Bronchial epithelial cell (primary cell): ENCODE results near the gene BRD4. TPM values are rescaled to one million over a fixed set of nuclear protein-coding genes. Genes with fewer than 3 reads are reported as not detected.

Experiments used
- DNase-seq: peaks from one replicate; pipeline ENCODE4 v3.0.0-alpha.2; 2010; ENCODE audit warnings: low read depth
- FAIRE-seq: peaks from 2 replicates; lab custom pipeline; 2011; peaks lifted over from hg19 to GRCh38; lab: Jason Lieb, UNC
- H3K27me3 ChIP-seq: 2 replicates; pipeline ENCODE4 v1.5.1; 2011; ENCODE audit warnings: low read length; ENCODE audit not compliant: control insufficient read depth, insufficient read depth
- H3K36me3 ChIP-seq: 2 replicates; pipeline ENCODE4 v1.5.1; 2011; ENCODE audit warnings: low read length; ENCODE audit not compliant: control insufficient read depth, insufficient read depth
- H3K4me3 ChIP-seq: 2 replicates; pipeline ENCODE4 v1.5.1; 2011; ENCODE audit warnings: mild to moderate bottlenecking, low read depth, low read length, control low read depth
- CTCF ChIP-seq: IDR thresholded peaks from 2 replicates; pipeline ENCODE4 v1.5.1; 2011; ENCODE audit warnings: mild to moderate bottlenecking, moderate library complexity, low read length, control low read depth, inconsistent platforms; ENCODE audit not compliant: insufficient read depth, severe bottlenecking
- total RNA-seq: library from RNA; depleted of rRNA; stranded (reverse); fragments of >200 nt; gene quantifications from 2 replicates; pipeline ENCODE4 v1.2.1, GENCODE V29; 2014

Gene BRD4
- total RNA-seq, 1 donor from 2014 or later = 12.1 TPM

GRCh38 chr19:15227261-15227660 is 105.1 kb downstream of the BRD4 start:
- no peak overlapping the region for H3K4me3 ChIP-seq
- no peak for TF ChIP-seq CTCF
- no peaks in the 10 kb centered on the region for H3K36me3 ChIP-seq
- peaks cover 3% of the 10 kb centered on the region for H3K27me3 ChIP-seq
- FAIRE-seq (no peak), DNase-seq (no peak)

- DNase-seq (no peak), FAIRE-seq (no peak)
- H3K27me3 ChIP-seq = no peaks in the 10 kb centered on the region
- no peak for TF ChIP-seq CTCF
- no peaks in the 10 kb centered on the region for H3K36me3 ChIP-seq
- no peak overlapping the region for H3K4me3 ChIP-seq
Measured at GRCh38 chr19:15225760-15226159, 106.6 kb downstream of the BRD4 start.

GRCh38 chr19:15223649-15224361 is 108.5 kb downstream of the BRD4 start:
- no peak for FAIRE-seq
- TF ChIP-seq CTCF = no peak
- no peak for DNase-seq
- Histone ChIP-seq H3K27me3 (no peaks in the 10 kb centered on the region), H3K4me3 (peak overlapping the region; percentile 48), H3K36me3 (no peaks in the 10 kb centered on the region)

- Histone ChIP-seq H3K4me3 (peak overlapping the region; percentile 48), H3K36me3 (no peaks in the 10 kb centered on the region), H3K27me3 (no peaks in the 10 kb centered on the region)
- peak; percentile 79 for FAIRE-seq
- DNase-seq = peak; percentile 68
- TF ChIP-seq CTCF = no peak
Measured at GRCh38 chr19:15222738-15223648, 109.3 kb downstream of the BRD4 start.

GRCh38 chr19:15220833-15221232 is 111.5 kb downstream of the BRD4 start:
- FAIRE-seq = no peak
- DNase-seq = no peak
- no peak for TF ChIP-seq CTCF
- Histone ChIP-seq H3K36me3 (no peaks in the 10 kb centered on the region), H3K4me3 (no peak overlapping the region), H3K27me3 (no peaks in the 10 kb centered on the region)
